ENCODE results near the gene ZNF579. TPM values are rescaled to one million over a fixed set of nuclear protein-coding genes. Genes with fewer than 3 reads are reported as not detected.

The ZNF579 gene
- total and polyA plus RNA-seq, 4 experiments from 2014 or later: 0.62 to 9.6 (median 8.0) TPM; not detected in 1

GRCh38 chr19:55527197-55528029 lies 53.2 kb downstream of the ZNF579 start:
- no peak overlapping the region for H3K27ac Mint-ChIP-seq
- POLR2A ChIA-PET (ENCODE audit: partially characterized antibody): no interaction called here

More at GRCh38 chr19:55527197-55528029, 53.2 kb downstream of the ZNF579 start:
- CTCF ChIA-PET (ENCODE audit: partially characterized antibody): no interaction called here
- Histone ChIP-seq H3K4me1 (ENCODE audit: insufficient read depth, low read length) (no peaks in the 10 kb centered on the region), H3K4me3 (ENCODE audit: low read length in 2 of 2) (no peak overlapping the region), H3K36me3 (ENCODE audit: insufficient read depth, low read length) (no peaks in the 10 kb centered on the region), H3K27ac (ENCODE audit: low read depth, low read length) (no peak overlapping the region), H3K9me3 (ENCODE audit: control insufficient read depth in 1 of 2, low read length in 2 of 2) (no peaks in the 10 kb centered on the region), H3K27me3 (ENCODE audit: insufficient read depth, low read length) (no peaks in the 10 kb centered on the region)
- H3K4me3 Mint-ChIP-seq: no peak overlapping the region
- peaks cover 0 to 3% of the 10 kb centered on the region in 2 donors for H3K27me3 Mint-ChIP-seq
- no peak for DNase-seq
- H3K36me3 Mint-ChIP-seq: no peaks in the 10 kb centered on the region
- intact Hi-C loops (cut with micrococcal nuclease): no loop called here
- H3K9me3 Mint-ChIP-seq: no peaks in the 10 kb centered on the region
- H3K4me1 Mint-ChIP-seq: no peaks in the 10 kb centered on the region

Other genes with a start within 250 kb of the ZNF579 start
- gene KMT5C, start 241.0 kb downstream of the ZNF579 start, total RNA-seq: 10 to 100 TPM; 23.1 to 23.5 TPM
- 1 to 10 TPM in 1 of 2 donors, under 1 TPM in 1; 0.60 to 1.5 TPM for gene KMT5C, start 241.0 kb downstream of the ZNF579 start, polyA plus RNA-seq
- gene COX6B2, start 226.1 kb downstream of the ZNF579 start, total RNA-seq: under 1 TPM in 1 of 2 experiments, not detected in 1; 0.38 TPM
- not detected for gene COX6B2, start 226.1 kb downstream of the ZNF579 start, polyA plus RNA-seq
- gene GARIN5B, start 217.6 kb downstream of the ZNF579 start, total RNA-seq: not detected
- gene GARIN5B, start 217.6 kb downstream of the ZNF579 start, polyA plus RNA-seq: not detected
- under 1 TPM; 0.32 to 0.47 TPM for gene IL11, start 210.4 kb downstream of the ZNF579 start, total RNA-seq
- not detected for gene IL11, start 210.4 kb downstream of the ZNF579 start, polyA plus RNA-seq
- not detected for gene TMEM190, start 204.0 kb downstream of the ZNF579 start, total RNA-seq
- not detected for gene TMEM190, start 204.0 kb downstream of the ZNF579 start, polyA plus RNA-seq
- 1 to 10 TPM; 9.6 to 9.9 TPM for gene TMEM238, start 196.6 kb downstream of the ZNF579 start, total RNA-seq
- 1 to 10 TPM in 1 of 2 donors, not detected in 1; 2.4 TPM for gene TMEM238, start 196.6 kb downstream of the ZNF579 start, polyA plus RNA-seq
- 1,000 to 10,000 TPM; 3,136 to 3,159 TPM for gene RPL28, start 194.9 kb downstream of the ZNF579 start, total RNA-seq
- 100 to 1,000 TPM; 257 to 784 TPM for gene RPL28, start 194.9 kb downstream of the ZNF579 start, polyA plus RNA-seq
- gene UBE2S, start 173.1 kb downstream of the ZNF579 start, total RNA-seq: 10 to 100 TPM; 18.0 to 21.6 TPM
- 10 to 100 TPM; 24.2 to 25.4 TPM for gene UBE2S, start 173.1 kb downstream of the ZNF579 start, polyA plus RNA-seq
- gene SHISA7, start 137.5 kb downstream of the ZNF579 start, total RNA-seq: not detected
- gene SHISA7, start 137.5 kb downstream of the ZNF579 start, polyA plus RNA-seq: not detected
- 10 to 100 TPM in 1 of 2 experiments, 1 to 10 TPM in 1; 9.9 to 13.7 TPM for gene ISOC2, start 119.2 kb downstream of the ZNF579 start, total RNA-seq
- 10 to 100 TPM; 24.7 to 29.4 TPM for gene ISOC2, start 119.2 kb downstream of the ZNF579 start, polyA plus RNA-seq
- gene C19orf85, start 116.1 kb downstream of the ZNF579 start, total RNA-seq: not detected
- gene C19orf85, start 116.1 kb downstream of the ZNF579 start, polyA plus RNA-seq: not detected
- 1 to 10 TPM; 8.1 to 9.1 TPM for gene ZNF628, start 104.2 kb downstream of the ZNF579 start, total RNA-seq
- gene ZNF628, start 104.2 kb downstream of the ZNF579 start, polyA plus RNA-seq: under 1 TPM in 1 of 2 donors, not detected in 1; 0.47 TPM
- 1 to 10 TPM; 2.7 to 3.1 TPM for gene NAT14, start 95.7 kb downstream of the ZNF579 start, total RNA-seq
- gene NAT14, start 95.7 kb downstream of the ZNF579 start, polyA plus RNA-seq: 1 to 10 TPM; 2.6 to 3.2 TPM
- gene SSC5D, start 92.4 kb downstream of the ZNF579 start, total RNA-seq: under 1 TPM; 0.20 to 0.36 TPM
- not detected for gene SSC5D, start 92.4 kb downstream of the ZNF579 start, polyA plus RNA-seq
- not detected for gene SBK2, start 43.7 kb downstream of the ZNF579 start, total RNA-seq
- gene SBK2, start 43.7 kb downstream of the ZNF579 start, polyA plus RNA-seq: not detected
- gene SBK3, start 35.3 kb downstream of the ZNF579 start, total RNA-seq: not detected
- not detected for gene SBK3, start 35.3 kb downstream of the ZNF579 start, polyA plus RNA-seq
- 10 to 100 TPM; 20.8 to 26.4 TPM for gene FIZ1, start 18.7 kb upstream of the ZNF579 start, total RNA-seq
- 1 to 10 TPM in 1 of 2 donors, under 1 TPM in 1; 0.99 to 5.3 TPM for gene FIZ1, start 18.7 kb upstream of the ZNF579 start, polyA plus RNA-seq
- 10 to 100 TPM; 31.2 to 34.0 TPM for gene ZNF524, start 19.4 kb upstream of the ZNF579 start, total RNA-seq
- gene ZNF524, start 19.4 kb upstream of the ZNF579 start, polyA plus RNA-seq: 10 to 100 TPM; 26.2 to 40.1 TPM
- 10 to 100 TPM; 20.3 to 20.9 TPM for gene ZNF865, start 24.8 kb upstream of the ZNF579 start, total RNA-seq
- gene ZNF865, start 24.8 kb upstream of the ZNF579 start, polyA plus RNA-seq: under 1 TPM in 1 of 2 donors, not detected in 1; 0.30 TPM
- gene ZNF784, start 43.7 kb upstream of the ZNF579 start, total RNA-seq: 1 to 10 TPM; 7.4 TPM
- 1 to 10 TPM; 1.7 to 2.1 TPM for gene ZNF784, start 43.7 kb upstream of the ZNF579 start, polyA plus RNA-seq
- gene ZNF580, start 60.2 kb upstream of the ZNF579 start, total RNA-seq: 100 to 1,000 TPM in 1 of 2 experiments, 10 to 100 TPM in 1; 92.7 to 105 TPM
- 10 to 100 TPM in 1 of 2 donors, 1 to 10 TPM in 1; 7.2 to 17.8 TPM for gene ZNF580, start 60.2 kb upstream of the ZNF579 start, polyA plus RNA-seq
- gene ZNF581, start 62.8 kb upstream of the ZNF579 start, total RNA-seq: 10 to 100 TPM; 21.2 to 23.4 TPM
- 10 to 100 TPM; 22.5 to 28.5 TPM for gene ZNF581, start 62.8 kb upstream of the ZNF579 start, polyA plus RNA-seq
- 1 to 10 TPM; 1.2 to 1.5 TPM for gene CCDC106, start 67.4 kb upstream of the ZNF579 start, total RNA-seq
- under 1 TPM; 0.47 to 0.69 TPM for gene CCDC106, start 67.4 kb upstream of the ZNF579 start, polyA plus RNA-seq
- 100 to 1,000 TPM; 256 to 259 TPM for gene U2AF2, start 74.2 kb upstream of the ZNF579 start, total RNA-seq
- gene U2AF2, start 74.2 kb upstream of the ZNF579 start, polyA plus RNA-seq: 10 to 100 TPM in 1 of 2 donors, 1 to 10 TPM in 1; 1.3 to 14.3 TPM
- gene EPN1, start 94.4 kb upstream of the ZNF579 start, total RNA-seq: 10 to 100 TPM; 53.9 to 56.9 TPM
- gene EPN1, start 94.4 kb upstream of the ZNF579 start, polyA plus RNA-seq: 10 to 100 TPM in 1 of 2 donors, 1 to 10 TPM in 1; 3.9 to 15.6 TPM
- not detected for gene NLRP9, start 157.6 kb upstream of the ZNF579 start, total RNA-seq
- not detected for gene NLRP9, start 157.6 kb upstream of the ZNF579 start, polyA plus RNA-seq
- not detected for gene RFPL4A, start 178.2 kb upstream of the ZNF579 start, total RNA-seq
- gene RFPL4A, start 178.2 kb upstream of the ZNF579 start, polyA plus RNA-seq: not detected
- gene RFPL4AL1, start 188.3 kb upstream of the ZNF579 start, total RNA-seq: not detected
- not detected for gene RFPL4AL1, start 188.3 kb upstream of the ZNF579 start, polyA plus RNA-seq

Data from CD4-positive, alpha-beta memory T cell (primary cell).